Endodermal cell (in vitro differentiated cells): Measurements from ENCODE around the gene POLE2. TPM values are rescaled to one million over a fixed set of nuclear protein-coding genes. Genes with fewer than 3 reads are reported as not detected.

Experiments used
- DNase-seq: peaks from one replicate; pipeline ENCODE4 v3.0.0-alpha.2; 2017
- H3K27ac ChIP-seq: 2 replicates; pipeline ENCODE4 v1.5.1; 2013; ENCODE audit warnings: mild to moderate bottlenecking, low read depth, low read length, moderate library complexity
- H3K27me3 ChIP-seq: 2 replicates; pipeline ENCODE4 v1.6.1; 2013; ENCODE audit warnings: mild to moderate bottlenecking, low read length, moderate library complexity; ENCODE audit not compliant: insufficient read depth, control insufficient read depth, poor library complexity, severe bottlenecking
- H3K36me3 ChIP-seq: 2 replicates; pipeline ENCODE4 v1.7.0; 2013; ENCODE audit warnings: mild to moderate bottlenecking, low read length, moderate library complexity; ENCODE audit not compliant: control insufficient read depth, insufficient read depth
- H3K4me1 ChIP-seq: one replicate; pipeline ENCODE4 v1.7.0; 2013; ENCODE audit warnings: low read length; ENCODE audit not compliant: control insufficient read depth, insufficient read depth
- H3K4me3 ChIP-seq: 2 replicates; pipeline ENCODE4 v1.5.1; 2013; ENCODE audit warnings: mild to moderate bottlenecking, low read length, moderate library complexity
- H3K9ac ChIP-seq: 2 replicates; pipeline ENCODE4 v1.6.1; 2013; ENCODE audit warnings: mild to moderate bottlenecking, low read length, moderate library complexity; ENCODE audit not compliant: poor library complexity, severe bottlenecking; ENCODE audit errors: extremely low read depth
- H3K9me3 ChIP-seq: 2 replicates; pipeline ENCODE4 v1.6.1; 2013; ENCODE audit warnings: mild to moderate bottlenecking, low read length, moderate library complexity; ENCODE audit not compliant: control insufficient read depth
- H3K27ac Mint-ChIP-seq: 2 replicates; pipeline ENCODE4 v1.8.0; 2020; ENCODE audit warnings: mixed read lengths
- H3K27me3 Mint-ChIP-seq: 2 replicates; pipeline ENCODE4 v1.8.0; 2021; ENCODE audit warnings: mild to moderate bottlenecking, mixed read lengths; ENCODE audit not compliant: insufficient read depth
- H3K36me3 Mint-ChIP-seq: 2 replicates; pipeline ENCODE4 v1.8.0; 2020; ENCODE audit warnings: low read depth, mixed read lengths
- H3K4me1 Mint-ChIP-seq: 2 replicates; pipeline ENCODE4 v1.8.0; 2020; ENCODE audit warnings: mixed read lengths
- H3K4me3 Mint-ChIP-seq: 2 replicates; pipeline ENCODE4 v1.8.0; 2020; ENCODE audit warnings: mild to moderate bottlenecking, moderate library complexity, mixed read lengths
- H3K9me3 Mint-ChIP-seq: 2 replicates; pipeline ENCODE4 v1.8.0; 2020; ENCODE audit warnings: mild to moderate bottlenecking, mixed read lengths
- WGBS, 2 experiments: methylation state at CpG; one replicate each; pipeline versions ENCODE4 v1.1.5 to v1.1.7; 2013; ENCODE audit warnings: missing lambda C conversion rate in 2 of 2, mixed read lengths in 1 of 2; ENCODE audit not compliant: insufficient coverage in 1 of 2, insufficient read length in 1 of 2; 5-methylcytosine and 5-hydroxymethylcytosine counted together
- total RNA-seq, 2 donors: library from RNA; stranded (reverse); fragmentation: NEBNext Ultra II Directional in 1 of 2; extraction: Animal tissue kit (Norgen Biotek cat#: 25700) in 1 of 2; gene quantifications; 2 replicates in 1 of 2; 3 replicates in 1 of 2; pipeline ENCODE4 v1.2.1, GENCODE V29; 2021
- TF ChIP-seq, protein P1 (sequence below): fragments of 200-600 bp; sonication (generic); conservative IDR thresholded peaks from 2 replicates; pipeline ENCODE4 v1.5.0; 2021; ENCODE audit warnings: antibody characterized with exemption, mild to moderate bottlenecking

POLE2 gene
- total RNA-seq, 2 donors from 2014 or later, result 25.5 to 33.6 TPM

- peak within 1 kb of the TSS; percentile 96 for H3K4me3 ChIP-seq
- TF ChIP-seq, protein P1, sequence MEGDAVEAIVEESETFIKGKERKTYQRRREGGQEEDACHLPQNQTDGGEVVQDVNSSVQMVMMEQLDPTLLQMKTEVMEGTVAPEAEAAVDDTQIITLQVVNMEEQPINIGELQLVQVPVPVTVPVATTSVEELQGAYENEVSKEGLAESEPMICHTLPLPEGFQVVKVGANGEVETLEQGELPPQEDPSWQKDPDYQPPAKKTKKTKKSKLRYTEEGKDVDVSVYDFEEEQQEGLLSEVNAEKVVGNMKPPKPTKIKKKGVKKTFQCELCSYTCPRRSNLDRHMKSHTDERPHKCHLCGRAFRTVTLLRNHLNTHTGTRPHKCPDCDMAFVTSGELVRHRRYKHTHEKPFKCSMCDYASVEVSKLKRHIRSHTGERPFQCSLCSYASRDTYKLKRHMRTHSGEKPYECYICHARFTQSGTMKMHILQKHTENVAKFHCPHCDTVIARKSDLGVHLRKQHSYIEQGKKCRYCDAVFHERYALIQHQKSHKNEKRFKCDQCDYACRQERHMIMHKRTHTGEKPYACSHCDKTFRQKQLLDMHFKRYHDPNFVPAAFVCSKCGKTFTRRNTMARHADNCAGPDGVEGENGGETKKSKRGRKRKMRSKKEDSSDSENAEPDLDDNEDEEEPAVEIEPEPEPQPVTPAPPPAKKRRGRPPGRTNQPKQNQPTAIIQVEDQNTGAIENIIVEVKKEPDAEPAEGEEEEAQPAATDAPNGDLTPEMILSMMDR, result no peak
- Mint-ChIP-seq H3K9me3 (no peaks in the 10 kb centered on the region), H3K4me3 (peak within 1 kb of the TSS; percentile 89), H3K27ac (peak within 1 kb of the TSS; percentile 97), H3K4me1 (peaks cover 9% of the 10 kb centered on the region), H3K27me3 (peaks cover 7% of the 10 kb centered on the region), H3K36me3 (peaks cover 7% of the 10 kb centered on the region)
- H3K27ac ChIP-seq, result peak within 1 kb of the TSS; percentile 92
- peak; percentile 95 for DNase-seq
- H3K9me3 ChIP-seq, result no peaks in the 10 kb centered on the region
- 0% methylated on average over 58 to 77 of the region's 77 CpGs for WGBS, 2 experiments
- H3K36me3 ChIP-seq, result peaks cover 6% of the 10 kb centered on the region
- H3K9ac ChIP-seq, result peak within 1 kb of the TSS; percentile 87
- no peaks in the 10 kb centered on the region for H3K27me3 ChIP-seq
- H3K4me1 ChIP-seq, result no peaks in the 10 kb centered on the region
Measured at GRCh38 chr14:49598485-49599300, 89.3 kb downstream of the POLE2 start, which contains the start of gene LRR1. LRR1 (plus strand) TSS chr14:49598940; CDS start chr14:49599021, 81 bp downstream.

DNA sequence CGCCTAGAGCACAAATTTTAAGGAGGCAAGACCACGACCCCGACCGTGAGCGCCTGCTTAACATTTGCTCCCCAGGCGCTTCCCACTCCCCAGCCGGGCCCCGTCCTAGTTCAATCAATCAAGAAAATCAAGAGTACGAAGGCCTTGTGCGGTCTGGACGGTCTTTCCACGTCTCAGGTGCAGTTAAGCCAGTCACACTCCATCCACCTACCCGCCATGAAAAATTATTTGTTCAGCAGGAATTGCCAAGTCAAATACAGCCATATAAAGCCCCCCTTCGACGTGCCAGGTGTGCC is 89.9 kb downstream of the POLE2 start:
- Mint-ChIP-seq H3K27ac (peak overlapping the region; percentile 97), H3K9me3 (no peaks in the 10 kb centered on the region), H3K4me1 (peaks cover 9% of the 10 kb centered on the region), H3K36me3 (peaks cover 6% of the 10 kb centered on the region), H3K27me3 (peaks cover 7% of the 10 kb centered on the region), H3K4me3 (peak overlapping the region; percentile 89)
- Histone ChIP-seq H3K4me1 (no peaks in the 10 kb centered on the region), H3K36me3 (peaks cover 6% of the 10 kb centered on the region), H3K9me3 (no peaks in the 10 kb centered on the region), H3K4me3 (peak overlapping the region; percentile 96), H3K9ac (peak overlapping the region; percentile 87), H3K27me3 (no peaks in the 10 kb centered on the region), H3K27ac (peak overlapping the region; percentile 92)
- WGBS, 2 experiments, result 1 to 4% methylated on average over 8 to 15 of the region's 15 CpGs
- DNase-seq, result no peak
- TF ChIP-seq, protein P1, result no peak

- no peak for DNase-seq
- Mint-ChIP-seq H3K4me3 (no peak overlapping the region), H3K27ac (no peak overlapping the region), H3K36me3 (no peaks in the 10 kb centered on the region), H3K4me1 (peaks cover 5% of the 10 kb centered on the region), H3K27me3 (peaks cover 7% of the 10 kb centered on the region), H3K9me3 (no peaks in the 10 kb centered on the region)
- Histone ChIP-seq H3K27me3 (no peaks in the 10 kb centered on the region), H3K9ac (no peak overlapping the region), H3K36me3 (no peaks in the 10 kb centered on the region), H3K4me3 (no peak overlapping the region), H3K27ac (no peak overlapping the region), H3K4me1 (no peaks in the 10 kb centered on the region), H3K9me3 (no peaks in the 10 kb centered on the region)
- WGBS, 2 experiments, result 85 to 100% methylated on average over 3 to 4 of the region's 4 CpGs
- TF ChIP-seq, protein P1, result no peak
Measured at GRCh38 chr14:49594347-49595091, 93.5 kb downstream of the POLE2 start.

Other genes with a start within 250 kb of the POLE2 start
- 1,000 to 10,000 TPM; 1,577 to 1,586 TPM for gene RPS29, start 101.8 kb downstream of the POLE2 start, total RNA-seq
- gene LRR1, start 89.3 kb downstream of the POLE2 start, total RNA-seq, result 10 to 100 TPM; 20.4 to 22.9 TPM
- 100 to 1,000 TPM; 167 to 176 TPM for gene RPL36AL, start 67.6 kb downstream of the POLE2 start, total RNA-seq
- 10 to 100 TPM; 21.4 to 23.5 TPM for gene MGAT2, start 67.4 kb downstream of the POLE2 start, total RNA-seq
- gene DNAAF2, start 53.0 kb downstream of the POLE2 start, total RNA-seq, result 10 to 100 TPM; 18.5 to 19.7 TPM
- gene KLHDC1, start 4.9 kb upstream of the POLE2 start, total RNA-seq, result under 1 TPM; 0.35 to 0.77 TPM
- 10 to 100 TPM; 45.8 to 48.4 TPM for gene KLHDC2, start 79.9 kb upstream of the POLE2 start, total RNA-seq
- gene NEMF, start 164.6 kb upstream of the POLE2 start, total RNA-seq, result 10 to 100 TPM; 75.1 to 82.6 TPM
- 10 to 100 TPM; 45.2 to 46.7 TPM for gene ARF6, start 204.9 kb upstream of the POLE2 start, total RNA-seq